HG03045 (cell line): ENCODE data around the gene GNPAT.
A peak's percentile ranks its signal among the peaks of the same experiment; 100 is the strongest.

ENCODE experiments used
- ATAC-seq: cut with Tn5 transposase; IDR thresholded peaks from one replicate; pipeline ENCODE4 v1.9.1; 2021; ENCODE audit warnings: mild to moderate bottlenecking, moderate library complexity; ENCODE audit not compliant: unreplicated experiment

GNPAT gene

GRCh38 chr1:231240883-231241735, at the start of gene GNPAT:
Gene GNPAT, plus strand, starts transcription at chr1:231241212. Its CDS starts 167 bp downstream, at chr1:231241379.
- ATAC-seq, result peak; percentile 92

- ATAC-seq, result no peak
These were observed 48.3 kb upstream of the GNPAT start for GRCh38 chr1:231192620-231193163.

- no peak for ATAC-seq
These were observed 47.2 kb upstream of the GNPAT start for GRCh38 chr1:231193710-231194340.

- no peak for ATAC-seq
These were observed 46.6 kb upstream of the GNPAT start for GRCh38 chr1:231194476-231194842.

- ATAC-seq, result no peak
These were observed 46.0 kb upstream of the GNPAT start for GRCh38 chr1:231194843-231195516.

- no peak for ATAC-seq
These were observed 44.7 kb upstream of the GNPAT start for GRCh38 chr1:231196307-231196706.

GRCh38 chr1:231196728-231197127, 44.3 kb upstream of the GNPAT start:
- no peak for ATAC-seq

- ATAC-seq, result no peak
These were observed 41.1 kb upstream of the GNPAT start for GRCh38 chr1:231199868-231200267.

GRCh38 chr1:231200388-231201031, 40.5 kb upstream of the GNPAT start:
- no peak for ATAC-seq

GRCh38 chr1:231201375-231201978, 39.5 kb upstream of the GNPAT start:
- ATAC-seq, result no peak

GRCh38 chr1:231201979-231202633, 38.9 kb upstream of the GNPAT start:
- no peak for ATAC-seq

- ATAC-seq, result no peak
These were observed 37.6 kb upstream of the GNPAT start for GRCh38 chr1:231203259-231204057.

GRCh38 chr1:231206856-231207255, 34.2 kb upstream of the GNPAT start:
- no peak for ATAC-seq

GRCh38 chr1:231207437-231207836, 33.6 kb upstream of the GNPAT start:
- ATAC-seq, result no peak

- ATAC-seq, result no peak
These were observed 32.0 kb upstream of the GNPAT start for GRCh38 chr1:231208980-231209379.

- ATAC-seq, result no peak
These were observed 31.5 kb upstream of the GNPAT start for GRCh38 chr1:231209531-231209930.

GRCh38 chr1:231210126-231210525, 30.9 kb upstream of the GNPAT start:
- no peak for ATAC-seq

GRCh38 chr1:231211005-231211857, 29.8 kb upstream of the GNPAT start:
- peak; percentile 87 for ATAC-seq
